WI38 (cell line): ENCODE data around the gene TRAIP.
"Not testable (repeated sequence)": the region's sequence is repeated elsewhere in the genome, so short reads cannot be mapped to it uniquely, and the experiment has no call there.

Experiments
- H3K4me3 ChIP-seq: 2 replicates; pipeline ENCODE4 v1.5.1; 2011; ENCODE audit warnings: low read depth, mild to moderate bottlenecking, control low read depth, low read length
- TF ChIP-seq, protein P1 (sequence below): IDR thresholded peaks from 2 replicates; pipeline ENCODE4 v1.5.1; 2012; ENCODE audit warnings: low read depth, mild to moderate bottlenecking, control low read depth, low read length

Gene TRAIP

DNA sequence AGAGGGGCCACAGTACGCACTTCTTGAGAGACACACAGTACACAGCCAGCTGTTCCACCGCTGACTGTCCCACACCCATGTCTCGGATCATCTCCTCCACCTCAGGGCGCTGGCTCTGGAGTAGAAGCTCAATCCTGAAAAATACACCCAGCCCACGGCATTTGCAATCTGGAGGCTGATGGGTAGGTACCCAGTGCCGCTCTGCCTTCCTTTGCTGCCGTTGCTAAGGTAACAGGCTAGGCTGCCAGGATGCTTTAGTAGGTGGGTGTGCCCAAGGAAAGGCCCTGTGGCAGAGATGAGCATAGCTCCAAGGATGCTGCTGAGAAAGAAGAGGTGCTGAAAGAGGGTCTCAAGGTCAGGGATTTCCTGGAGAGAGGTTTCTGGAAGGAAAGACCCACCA is 14.6 kb downstream of the TRAIP start:
- TF ChIP-seq, protein P1, sequence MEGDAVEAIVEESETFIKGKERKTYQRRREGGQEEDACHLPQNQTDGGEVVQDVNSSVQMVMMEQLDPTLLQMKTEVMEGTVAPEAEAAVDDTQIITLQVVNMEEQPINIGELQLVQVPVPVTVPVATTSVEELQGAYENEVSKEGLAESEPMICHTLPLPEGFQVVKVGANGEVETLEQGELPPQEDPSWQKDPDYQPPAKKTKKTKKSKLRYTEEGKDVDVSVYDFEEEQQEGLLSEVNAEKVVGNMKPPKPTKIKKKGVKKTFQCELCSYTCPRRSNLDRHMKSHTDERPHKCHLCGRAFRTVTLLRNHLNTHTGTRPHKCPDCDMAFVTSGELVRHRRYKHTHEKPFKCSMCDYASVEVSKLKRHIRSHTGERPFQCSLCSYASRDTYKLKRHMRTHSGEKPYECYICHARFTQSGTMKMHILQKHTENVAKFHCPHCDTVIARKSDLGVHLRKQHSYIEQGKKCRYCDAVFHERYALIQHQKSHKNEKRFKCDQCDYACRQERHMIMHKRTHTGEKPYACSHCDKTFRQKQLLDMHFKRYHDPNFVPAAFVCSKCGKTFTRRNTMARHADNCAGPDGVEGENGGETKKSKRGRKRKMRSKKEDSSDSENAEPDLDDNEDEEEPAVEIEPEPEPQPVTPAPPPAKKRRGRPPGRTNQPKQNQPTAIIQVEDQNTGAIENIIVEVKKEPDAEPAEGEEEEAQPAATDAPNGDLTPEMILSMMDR, result no peak
- no peak overlapping the region for H3K4me3 ChIP-seq

DNA sequence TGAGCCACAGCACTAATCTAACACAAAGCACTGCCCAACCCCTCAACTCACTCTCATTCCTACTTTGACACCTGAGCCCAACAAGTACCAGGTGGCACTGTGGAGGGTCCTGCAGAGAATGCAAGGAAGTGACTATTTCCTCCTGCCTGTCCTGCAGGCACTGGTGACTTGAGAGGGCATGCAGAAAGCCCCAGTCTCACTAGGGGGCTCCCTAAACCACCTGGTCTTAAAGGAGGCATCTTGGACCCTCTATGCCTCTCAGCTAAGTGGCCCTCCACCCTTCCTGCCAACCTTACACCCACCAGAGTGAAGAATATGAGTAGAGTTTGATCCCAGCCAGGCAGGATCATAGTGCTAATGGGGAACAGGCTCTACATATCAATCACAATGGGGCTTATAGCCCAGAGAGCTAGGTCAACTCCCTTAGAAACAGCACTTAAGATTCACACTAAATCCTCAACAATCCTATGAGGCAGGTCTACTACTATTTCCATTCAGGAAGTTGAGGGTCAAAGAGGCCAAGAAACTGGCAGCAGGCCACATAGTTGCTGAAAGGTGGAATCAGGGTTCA is 15.2 kb downstream of the TRAIP start:
- TF ChIP-seq, protein P1, result no peak; the same call in 1 of the 2 replicates

DNA sequence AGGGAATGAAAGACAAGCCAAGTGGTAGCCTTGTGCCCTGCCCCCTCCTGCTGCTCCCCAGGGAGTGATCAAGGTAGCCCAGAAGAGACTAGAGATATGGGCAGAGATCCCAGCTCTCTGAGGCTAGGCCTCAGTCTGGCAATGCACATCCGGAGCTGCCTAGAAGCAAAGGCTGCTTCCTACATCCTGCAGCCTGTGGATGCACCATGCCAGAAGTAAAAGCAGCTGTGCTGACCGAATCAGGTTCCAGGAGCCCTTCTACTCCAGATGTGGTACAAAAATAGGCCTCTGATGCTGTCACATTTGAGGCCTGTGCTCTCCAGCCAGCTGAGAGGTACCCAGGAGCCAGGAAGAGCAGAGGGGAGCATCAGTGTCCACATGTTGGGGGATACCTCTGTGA is 16.0 kb downstream of the TRAIP start:
- TF ChIP-seq, protein P1, result no peak
- H3K4me3 ChIP-seq, result no peak overlapping the region

More for the DNA sequence above, 15.2 kb downstream of the TRAIP start:
- no peak overlapping the region for H3K4me3 ChIP-seq

DNA sequence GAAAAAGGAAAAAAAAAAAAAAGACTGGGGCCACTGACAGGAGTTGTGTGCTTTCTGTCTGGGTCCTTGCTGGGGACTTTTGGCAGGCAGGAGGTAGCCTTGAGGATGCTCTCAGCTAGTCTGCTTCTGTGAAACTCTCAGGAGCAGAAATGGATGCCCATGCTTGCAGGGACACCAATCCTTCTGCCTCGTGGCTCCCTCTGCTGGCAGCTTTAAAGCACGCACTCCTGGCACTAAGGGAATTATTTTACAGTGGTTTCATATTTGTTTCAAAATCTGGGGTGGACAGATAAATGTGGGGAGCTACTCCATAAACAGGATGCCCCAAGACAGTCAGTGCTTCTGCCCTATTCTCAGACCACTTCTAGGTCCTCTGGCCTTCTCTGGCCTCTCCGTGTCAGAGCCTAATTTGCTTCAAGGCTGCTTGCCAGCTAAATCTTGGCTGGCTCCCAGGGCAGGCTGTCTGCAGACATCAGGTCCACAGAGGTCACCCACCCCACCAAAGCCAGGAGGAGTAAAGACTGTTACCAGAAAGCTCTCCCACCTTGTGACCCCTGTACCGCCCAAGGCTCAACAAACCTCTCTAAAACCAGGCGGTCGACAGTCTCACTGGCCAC is 17.1 kb downstream of the TRAIP start:
- H3K4me3 ChIP-seq, result no peak overlapping the region
- TF ChIP-seq, protein P1, result peak; percentile 66

DNA sequence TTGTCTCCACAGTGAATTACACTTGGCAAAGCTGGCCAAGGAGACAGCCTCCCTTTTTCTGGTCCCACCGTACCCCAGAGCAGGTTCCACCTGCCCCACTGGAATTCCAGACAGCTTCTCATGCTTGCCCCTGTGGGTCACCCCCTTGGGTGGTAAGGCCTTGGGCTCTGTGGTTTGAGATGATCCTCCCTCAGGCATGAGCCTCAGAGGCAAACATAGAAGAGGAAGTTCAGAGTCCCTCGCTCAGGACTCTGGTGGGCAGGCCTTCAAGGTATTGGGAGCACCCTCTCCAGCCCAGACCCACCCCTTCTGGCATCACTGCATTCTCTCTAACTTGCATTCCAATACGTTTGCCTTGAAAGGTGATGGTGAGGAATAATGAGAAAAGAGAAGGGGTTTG is 25.0 kb downstream of the TRAIP start:
- no peak overlapping the region for H3K4me3 ChIP-seq
- TF ChIP-seq, protein P1, result no peak

DNA sequence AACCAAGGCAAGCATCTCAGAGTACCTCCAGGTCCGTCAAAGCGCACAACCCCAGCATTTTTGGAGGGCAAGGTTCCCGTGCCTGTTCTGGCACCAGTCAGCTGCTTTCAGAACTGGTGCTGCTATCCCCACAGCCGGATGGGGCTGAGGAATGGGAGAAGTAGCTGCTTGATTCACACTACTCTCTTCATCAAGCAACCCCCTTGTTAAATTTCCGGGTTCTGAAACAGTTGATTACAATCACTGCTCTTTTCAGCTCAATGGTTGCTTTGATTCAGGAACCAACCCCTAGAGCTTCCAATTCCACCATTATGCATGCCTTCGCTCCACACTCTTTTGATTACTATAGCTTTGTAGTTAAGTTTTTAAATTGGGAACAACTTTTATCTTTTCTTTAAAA is 30.3 kb downstream of the TRAIP start:
- no peak overlapping the region for H3K4me3 ChIP-seq
- TF ChIP-seq, protein P1, result no peak

DNA sequence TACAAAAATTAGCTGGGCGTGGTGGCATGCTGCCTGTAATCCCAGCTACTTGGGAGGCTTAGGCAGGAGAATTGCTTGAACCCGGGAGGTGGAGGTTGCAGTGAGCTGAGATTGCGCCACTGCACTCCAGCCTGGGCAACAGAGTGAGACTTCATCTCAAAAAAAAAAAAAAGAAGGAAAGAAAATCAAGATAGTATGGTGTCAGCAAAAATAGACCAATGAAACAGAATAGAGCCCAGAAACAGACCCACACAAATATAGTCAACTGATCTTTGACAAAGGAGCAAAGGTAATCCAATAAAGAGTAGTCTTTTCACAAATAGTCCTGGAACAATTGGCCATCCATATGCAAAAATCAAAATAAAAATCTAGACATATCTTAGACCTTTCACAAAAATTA is 33.2 kb downstream of the TRAIP start:
- H3K4me3 ChIP-seq, result not testable (repeated sequence)
